H1 (cell line): ENCODE results near the gene CDH11. TPM values are rescaled to one million over a fixed set of nuclear protein-coding genes. Genes with fewer than 3 reads are reported as not detected.

Experiments
- BCL11A ChIP-seq, 2 experiments: IDR thresholded peaks; one replicate each; pipeline ENCODE4 v1.6.1; 2011; ENCODE audit warnings: low read depth in 2 of 2, low read length in 2 of 2, mild to moderate bottlenecking in 2 of 2
- CBX8 ChIP-seq: fragments of 300-800, 300-1000 bp; sonication (generic); IDR thresholded peaks from 2 replicates; pipeline ENCODE4 v1.7.1; 2016; ENCODE audit warnings: low read depth, low read length, borderline replicate concordance
- SIN3A ChIP-seq, 2 experiments: IDR thresholded peaks in 1 of 2; conservative IDR thresholded peaks in 1 of 2; 2 replicates each; pipeline ENCODE4 v1.6.1; 2011 to 2012; ENCODE audit warnings: low read length in 2 of 2, improper control_type of control experiment in 1 of 2, low read depth in 1 of 2, mild to moderate bottlenecking in 1 of 2
- SIX5 ChIP-seq: IDR thresholded peaks from 2 replicates; pipeline ENCODE4 v1.6.1; 2011; ENCODE audit warnings: mild to moderate bottlenecking, low read depth, low read length
- polyA plus RNA-seq, 7 experiments: library from polyadenylated mRNA; depleted of rRNA in 3 of 7; stranded (reverse) in 5 of 7; unstranded in 2 of 7; fragments of >200 nt in 5 of 7; fragments of 200-250 nt in 2 of 7; gene quantifications; 1 replicate in 5 of 7; 2 replicates in 1 of 7; 4 replicates in 1 of 7; pipeline versions ENCODE4 v1.2.1 to v1.2.3, GENCODE V29; 2011 to 2013; ENCODE audit warnings: missing spikeins in 2 of 7, mixed read lengths in 2 of 7
- total RNA-seq: library from RNA; stranded (reverse); fragmentation: NEBNext Ultra II Directional; extraction: Animal tissue kit (Norgen Biotek cat#: 25700); gene quantifications from 2 replicates; pipeline ENCODE4 v1.2.1, GENCODE V29; 2021

CDH11 gene
- total and polyA plus RNA-seq, 2 of the 8 experiments (the other 6 are each of a cell fraction or from before 2014, with no cell fraction given) = 3.3 to 8.4 TPM

DNA sequence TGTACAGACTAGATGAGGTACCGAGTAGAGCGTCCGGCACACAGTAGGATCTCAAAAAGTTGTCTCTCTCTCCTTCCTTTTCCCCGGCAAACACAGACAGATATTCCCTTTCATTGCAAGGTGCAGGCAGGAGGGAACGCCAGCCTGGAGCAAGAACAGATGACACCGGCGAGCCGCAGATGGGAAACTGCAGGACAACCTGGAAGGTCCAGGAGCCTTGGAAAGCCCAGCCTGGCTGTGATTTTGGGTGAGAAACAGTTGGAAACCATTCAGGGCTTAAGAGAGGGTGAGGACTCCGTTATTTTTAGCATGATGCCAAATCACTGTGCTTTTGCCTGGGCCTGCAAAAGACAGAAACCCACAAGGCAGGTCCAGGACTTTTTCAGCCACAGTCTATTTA, 7.3 kb downstream of the CDH11 start (continued):
- TF ChIP-seq SIX5 (no peak), SIN3A (conservative IDR thresholded peaks at IDR 0.05 in 1 of 2, IDR thresholded peaks at IDR 0.05 in 1 of 2; ENCODE audit: low read depth in 1 of 2, low read length in 2 of 2) (no peak), BCL11A (IDR thresholded peaks at IDR 0.05; ENCODE audit: low read depth in 2 of 2, low read length in 2 of 2) (no peak), CBX8 (no peak)
